GM21528 (cell line): ENCODE data around the gene GALNT13.

Experiments used
- ATAC-seq: cut with Tn5 transposase; IDR thresholded peaks from one replicate; pipeline ENCODE4 v1.9.1; 2021; ENCODE audit warnings: mild to moderate bottlenecking, moderate library complexity; ENCODE audit not compliant: unreplicated experiment, low FRiP score

Gene GALNT13

GRCh38 chr2:153940511-153940910 is 68.8 kb downstream of the GALNT13 start:
- ATAC-seq: no peak

GRCh38 chr2:153944800-153945199 is 73.1 kb downstream of the GALNT13 start:
- ATAC-seq: no peak

- ATAC-seq: no peak
Measured at GRCh38 chr2:153946036-153946435, 74.3 kb downstream of the GALNT13 start.

- no peak for ATAC-seq
Measured at GRCh38 chr2:153953761-153954160, 82.0 kb downstream of the GALNT13 start.

GRCh38 chr2:153963256-153963655 is 91.5 kb downstream of the GALNT13 start:
- ATAC-seq: no peak

GRCh38 chr2:153967248-153967973 is 95.7 kb downstream of the GALNT13 start:
- ATAC-seq: no peak

- ATAC-seq: no peak
Measured at GRCh38 chr2:153971250-153971649, 99.5 kb downstream of the GALNT13 start.

GRCh38 chr2:153971855-153972254 is 100.1 kb downstream of the GALNT13 start:
- ATAC-seq: no peak

GRCh38 chr2:153972412-153972811 is 100.7 kb downstream of the GALNT13 start:
- ATAC-seq: no peak

- no peak for ATAC-seq
Measured at GRCh38 chr2:153986488-153987229, 114.9 kb downstream of the GALNT13 start.

GRCh38 chr2:153990771-153991170 is 119.0 kb downstream of the GALNT13 start:
- ATAC-seq: no peak

- no peak for ATAC-seq
Measured at GRCh38 chr2:154013514-154013913, 141.8 kb downstream of the GALNT13 start.

GRCh38 chr2:154015233-154015632 is 143.5 kb downstream of the GALNT13 start:
- ATAC-seq: no peak

- ATAC-seq: no peak
Measured at GRCh38 chr2:154029504-154029903, 157.8 kb downstream of the GALNT13 start.

- no peak for ATAC-seq
Measured at GRCh38 chr2:154032220-154032619, 160.5 kb downstream of the GALNT13 start.

GRCh38 chr2:154046493-154046892 is 174.8 kb downstream of the GALNT13 start:
- no peak for ATAC-seq

- no peak for ATAC-seq
Measured at GRCh38 chr2:154048905-154049304, 177.2 kb downstream of the GALNT13 start.

GRCh38 chr2:154049561-154049960 is 177.8 kb downstream of the GALNT13 start:
- no peak for ATAC-seq

GRCh38 chr2:154067124-154067523 is 195.4 kb downstream of the GALNT13 start:
- ATAC-seq: no peak

GRCh38 chr2:154078926-154079325 is 207.2 kb downstream of the GALNT13 start:
- ATAC-seq: no peak

- no peak for ATAC-seq
Measured at GRCh38 chr2:154092571-154092970, 220.8 kb downstream of the GALNT13 start.

GRCh38 chr2:154093856-154094255 is 222.1 kb downstream of the GALNT13 start:
- ATAC-seq: no peak
